Adrenal gland (tissue), 12 donors: ENCODE data around the gene NFRKB. TPM values are rescaled to one million over a fixed set of nuclear protein-coding genes. Genes with fewer than 3 reads are reported as not detected.

ENCODE experiments used
- DNase-seq, 7 donors: peaks; one replicate each; pipeline ENCODE4 v3.0.0-alpha.2; 2019 to 2020
- H3K27ac ChIP-seq, 5 donors: fragments of 200-600 bp; sonication (generic) in 4 of 5; 1 replicate in 3 of 5; 2 replicates in 2 of 5; pipeline versions ENCODE4 v1.5.1 to v1.8.0; 2016 to 2020; ENCODE audit warnings: mild to moderate bottlenecking in 1 of 5
- H3K27me3 ChIP-seq: fragments of 200-600 bp; 2 replicates; pipeline ENCODE4 v1.8.0; 2021
- H3K36me3 ChIP-seq, 2 donors: fragments of 200-600 bp; replicated peaks in 1 of 2; 1 replicate in 1 of 2; 2 replicates in 1 of 2; pipeline versions ENCODE4 v1.5.1 to v1.8.0; 2018 to 2022
- H3K4me1 ChIP-seq, 2 donors: fragments of 200-600 bp; replicated peaks in 1 of 2; 1 replicate in 1 of 2; 2 replicates in 1 of 2; pipeline versions ENCODE4 v1.5.1 to v1.8.0; 2018 to 2021
- H3K4me3 ChIP-seq, 4 donors: fragments of 200-600 bp; sonication (generic) in 3 of 4; one replicate each; pipeline ENCODE4 v1.5.1; 2016 to 2018
- H3K9me3 ChIP-seq, 3 donors: fragments of 200-600 bp; sonication (generic) in 1 of 3; replicated peaks in 1 of 3; 1 replicate in 2 of 3; 2 replicates in 1 of 3; pipeline versions ENCODE4 v1.5.1 to v1.8.0; 2016 to 2021
- CTCF ChIP-seq, 6 experiments: fragments of 450-650 bp in 4 of 6; fragments of 200-600 bp in 2 of 6; sonication (generic) in 1 of 6; IDR thresholded peaks; 1 replicate in 5 of 6; 2 replicates in 1 of 6; pipeline versions ENCODE4 v1.5.1 to v1.8.0; 2016 to 2021; ENCODE audit warnings: antibody characterized with exemption in 6 of 6, mild to moderate bottlenecking in 2 of 6, moderate library complexity in 1 of 6
- POLR2A ChIP-seq, 2 donors: fragments of 450-650 bp; IDR thresholded peaks; one replicate each; pipeline ENCODE4 v1.6.1; 2017; ENCODE audit warnings: antibody characterized with exemption in 2 of 2, mild to moderate bottlenecking in 2 of 2, moderate library complexity in 1 of 2
- WGBS, 4 donors: extraction: QIAGEN DNeasy Blood & Tissue Kit in 2 of 4; methylation state at CpG; one replicate each; pipeline versions ENCODE4 v1.1.5 to v1.1.7; 2013 to 2017; 5-methylcytosine and 5-hydroxymethylcytosine counted together
- intact Hi-C, 2 donors: fragments of 100-400 bp; cut with DNase I; formaldehyde crosslinking; loops; one replicate each; pipeline versions ENCODE4 v1.14.1 to v1.15.0; 2022 to 2023
- polyA plus RNA-seq, 3 donors: library from polyadenylated mRNA; stranded (reverse); fragments of 200-250 nt in 2 of 3; fragments of 350-450 nt in 1 of 3; fragmentation: Illumina TruSeq in 1 of 3; extraction: RNeasy Lipid Tissue Mini Kit (QIAGEN cat#74804) in 1 of 3; gene quantifications; one replicate each; pipeline ENCODE4 v1.2.3, GENCODE V29; 2013 to 2014
- total RNA-seq, 9 donors: library from RNA; depleted of rRNA in 4 of 9; stranded (reverse); fragments of >200 nt in 4 of 9; fragments of 120-200 nt in 1 of 9; fragmentation: NEBNext Ultra II Directional in 1 of 9; extraction: Animal tissue kit (Norgen Biotek cat#: 25700) in 1 of 9; gene quantifications; one replicate each; pipeline versions ENCODE4 v1.1.0 to v1.2.4, GENCODE V29; 2013 to 2023
- donor health status: healthy with polysubstance abuse.
- donor health status: Bipolar disorder and iron deficiency.
- donor health status: DM: yes; HTN: yes; CAD: no.
- donor health status: DM: no; HTN: no; CAD: no.
- donor health status: DM: no; HTN: no; CAD: no.
- donor health status: DM: yes; HTN: yes; CAD: no.

Gene NFRKB
- total and polyA plus RNA-seq, 12 donors: 8.7 to 30.2 (median 21.0) TPM

GRCh38 chr11:129896062-129896461 is 684 bp upstream of the NFRKB start:
- H3K4me3 ChIP-seq: peak overlapping the region in 3 of 4 donors; percentile 74 to 96 (median 94)
- peaks cover 0 to 8% of the 10 kb centered on the region in 2 donors for H3K36me3 ChIP-seq
- H3K27me3 ChIP-seq: no peaks in the 10 kb centered on the region
- intact Hi-C loops: no loop called here
- no peak for TF ChIP-seq POLR2A (IDR thresholded peaks at IDR 0.05)
- 63 to 77% (median 69%) methylated on average over 9 of the region's 9 CpGs for WGBS, 4 donors
- peak overlapping the region in 3 of 5 donors; percentile 12 to 85 (median 51) for H3K27ac ChIP-seq
- peak in 3 of 7 donors; percentile 14 to 27 (median 15) for DNase-seq
- H3K9me3 ChIP-seq: no peaks in the 10 kb centered on the region
- H3K4me1 ChIP-seq: peaks cover 5 to 16% of the 10 kb centered on the region in 2 donors

- H3K9me3 ChIP-seq: no peaks in the 10 kb centered on the region
- H3K4me1 ChIP-seq: peaks cover 5 to 16% of the 10 kb centered on the region in 2 donors
- WGBS, 4 donors: 21 to 30% (median 25%) methylated on average over 9 to 13 of the region's 13 CpGs
- TF ChIP-seq POLR2A (IDR thresholded peaks at IDR 0.05) (no peak), CTCF (IDR thresholded peaks at IDR 0.05) (no peak)
- peak overlapping the region in 2 of 5 donors; percentile 71 to 85 for H3K27ac ChIP-seq
- peaks cover 0 to 9% of the 10 kb centered on the region in 2 donors for H3K36me3 ChIP-seq
- H3K27me3 ChIP-seq: no peaks in the 10 kb centered on the region
- intact Hi-C loops: no loop called here
- H3K4me3 ChIP-seq: peak overlapping the region in 3 of 4 donors; percentile 74 to 96 (median 94)
- no peak for DNase-seq
Observed at GRCh38 chr11:129894278-129895125, 876 bp downstream of the NFRKB start.

- Histone ChIP-seq H3K36me3 (peaks cover 0 to 70% of the 10 kb centered on the region in 2 donors), H3K9me3 (no peaks in the 10 kb centered on the region), H3K4me1 (peaks cover 0 to under 1% of the 10 kb centered on the region in 2 donors), H3K27ac (no peak overlapping the region), H3K27me3 (no peaks in the 10 kb centered on the region), H3K4me3 (no peak overlapping the region)
- 87 to 90% (median 89%) methylated on average over 5 of the region's 5 CpGs for WGBS, 4 donors
- DNase-seq: no peak
- intact Hi-C loops: no loop called here
- TF ChIP-seq POLR2A (IDR thresholded peaks at IDR 0.05): no peak
- no peak for TF ChIP-seq CTCF (IDR thresholded peaks at IDR 0.05)
Observed at GRCh38 chr11:129888451-129888850, 6.9 kb downstream of the NFRKB start.

GRCh38 chr11:129885381-129885780 is 10.0 kb downstream of the NFRKB start:
- Histone ChIP-seq H3K9me3 (no peaks in the 10 kb centered on the region), H3K27ac (no peak overlapping the region), H3K4me3 (no peak overlapping the region), H3K27me3 (no peaks in the 10 kb centered on the region), H3K4me1 (no peaks in the 10 kb centered on the region), H3K36me3 (peaks cover 0 to 93% of the 10 kb centered on the region in 2 donors)
- DNase-seq: no peak
- TF ChIP-seq CTCF (IDR thresholded peaks at IDR 0.05) (no peak), POLR2A (IDR thresholded peaks at IDR 0.05) (no peak)
- intact Hi-C loops: no loop called here
- WGBS, 4 donors: 95 to 97% (median 96%) methylated on average over 11 to 12 of the region's 12 CpGs
